Measurements from ENCODE around the gene ARHGAP10. TPM values are rescaled to one million over a fixed set of nuclear protein-coding genes. Genes with fewer than 3 reads are reported as not detected.
"Not testable (repeated sequence)": the region's sequence is repeated elsewhere in the genome, so short reads cannot be mapped to it uniquely, and the experiment has no call there.

Gene ARHGAP10
- total RNA-seq, 1 donor from 2014 or later: 64.0 TPM

- intact Hi-C loops (cut with DNase I): no loop called here
- DNase-seq: no peak
- no peak for ATAC-seq (ENCODE audit: poor library complexity)
Observed at GRCh38 chr4:148076964-148077363, 345.1 kb downstream of the ARHGAP10 start.

GRCh38 chr4:148077581-148077980, 345.7 kb downstream of the ARHGAP10 start:
- DNase-seq (no peak), ATAC-seq (ENCODE audit: poor library complexity) (no peak)
- intact Hi-C loops (cut with DNase I): no loop called here

GRCh38 chr4:148078061-148078460, 346.2 kb downstream of the ARHGAP10 start:
- DNase-seq (no peak), ATAC-seq (ENCODE audit: poor library complexity) (peak; percentile 14)
- intact Hi-C loops (cut with DNase I): no loop called here

DNA sequence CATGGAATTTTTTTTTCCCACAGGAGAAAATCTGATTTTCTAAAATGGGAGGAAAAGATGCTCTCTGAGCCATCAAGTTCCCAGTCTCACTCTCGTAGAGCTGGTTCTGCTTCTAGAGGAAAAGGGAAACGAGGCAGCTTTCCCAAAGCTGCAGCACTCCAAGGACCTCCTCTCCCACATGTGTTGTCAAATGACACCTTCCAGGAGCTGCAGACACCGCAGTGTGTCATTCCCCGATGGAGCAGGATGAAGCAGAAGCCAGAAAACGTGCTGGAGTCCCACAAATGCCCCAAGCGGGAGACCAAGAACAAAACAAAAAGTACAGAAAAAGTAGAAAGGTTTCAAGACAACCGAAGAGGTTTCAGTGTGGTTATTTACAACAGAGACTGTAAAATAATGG, 348.1 kb downstream of the ARHGAP10 start:
- ATAC-seq (ENCODE audit: poor library complexity) (no peak), DNase-seq (no peak)
- intact Hi-C loops (cut with DNase I): no loop called here

DNA sequence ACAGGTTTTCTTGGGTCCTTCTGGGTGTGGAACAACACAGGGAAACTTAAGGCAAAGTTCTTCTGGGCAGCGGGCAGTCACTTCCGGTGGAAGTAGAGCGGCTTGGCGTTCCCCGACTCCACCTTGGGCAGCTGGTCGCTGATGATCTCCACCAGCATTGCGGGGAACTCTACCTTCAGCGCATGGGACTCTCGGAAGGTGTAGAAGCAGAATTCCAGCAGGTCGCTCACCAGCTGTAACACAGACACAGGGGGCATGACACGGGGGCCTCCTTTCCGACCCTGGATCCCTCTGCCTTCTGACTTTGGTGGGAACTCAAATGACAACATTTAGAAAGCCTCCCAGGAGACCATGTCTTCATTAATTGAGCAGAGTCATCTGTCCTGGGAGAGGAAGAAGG, 349.4 kb downstream of the ARHGAP10 start:
- no peak for DNase-seq
- intact Hi-C loops (cut with DNase I): no loop called here
- ATAC-seq (ENCODE audit: poor library complexity): no peak

DNA sequence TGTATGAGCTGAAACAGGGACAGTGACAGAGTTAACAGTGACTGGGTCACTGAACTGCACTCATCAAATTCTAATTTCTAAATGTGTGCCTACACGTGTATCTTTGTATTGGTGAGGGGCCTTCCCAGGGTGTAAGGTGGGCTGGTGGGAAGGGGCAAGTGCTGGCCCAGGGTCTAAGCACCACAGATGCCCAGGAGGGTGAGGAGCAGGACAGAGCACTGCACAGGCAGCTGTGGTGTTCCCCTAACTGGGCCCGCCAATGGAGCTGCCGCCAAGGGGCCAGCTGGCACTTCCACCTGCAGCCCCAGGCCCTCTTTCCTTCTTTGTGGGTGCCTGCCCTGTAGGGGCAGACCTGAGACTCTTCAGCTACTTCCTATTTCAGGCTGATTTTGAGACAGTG, 349.9 kb downstream of the ARHGAP10 start:
- no peak for DNase-seq
- intact Hi-C loops (cut with DNase I): no loop called here
- no peak for ATAC-seq (ENCODE audit: poor library complexity)

DNA sequence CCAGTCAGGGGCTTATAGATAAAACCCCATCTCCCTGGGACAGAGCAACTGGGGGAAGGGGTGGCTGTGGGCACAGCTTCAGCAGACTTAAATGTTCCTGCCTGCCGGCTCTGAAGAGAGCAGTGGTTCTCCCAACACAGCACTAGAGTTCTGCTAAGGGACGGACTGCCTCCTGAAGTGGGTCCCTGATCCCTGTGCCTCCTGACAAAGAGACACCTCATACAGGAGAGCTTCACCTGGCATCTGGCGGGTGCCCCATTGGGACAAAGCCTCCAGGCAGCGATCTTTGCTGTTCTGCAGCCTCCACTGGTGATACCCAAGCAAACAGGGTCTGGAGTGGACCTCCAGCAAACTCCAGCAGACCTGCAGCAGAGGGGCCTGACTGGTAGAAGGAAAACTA, 351.2 kb downstream of the ARHGAP10 start:
- DNase-seq; intact Hi-C loops (cut with DNase I); ATAC-seq (ENCODE audit: poor library complexity): not testable (repeated sequence)

- DNase-seq (peak; percentile 34), ATAC-seq (ENCODE audit: poor library complexity) (no peak)
- intact Hi-C loops (cut with DNase I): no loop called here
Observed at GRCh38 chr4:148089624-148090023, 357.7 kb downstream of the ARHGAP10 start.

DNA sequence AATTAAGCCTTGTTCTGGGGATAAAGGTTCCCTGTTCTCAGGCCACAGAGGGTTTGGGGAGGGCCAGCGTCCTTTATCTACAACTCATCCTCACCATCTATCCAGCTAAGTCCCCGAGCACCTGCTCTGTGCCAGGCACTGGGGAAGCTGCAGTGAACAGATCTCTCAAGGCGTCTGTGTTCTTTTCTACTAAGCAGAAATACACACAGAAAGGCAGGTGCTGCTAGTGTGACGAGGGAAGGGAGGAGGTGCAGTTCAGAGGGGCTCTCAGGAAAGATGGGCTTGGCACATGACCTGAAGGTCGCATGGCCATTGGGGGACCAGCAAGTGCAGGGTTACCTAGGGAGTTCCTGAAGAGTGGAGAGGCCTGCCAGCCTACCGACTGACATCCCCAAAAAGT, 358.1 kb downstream of the ARHGAP10 start:
- intact Hi-C loops (cut with DNase I): no loop called here
- no peak for ATAC-seq (ENCODE audit: poor library complexity)
- peak; percentile 24 for DNase-seq

DNA sequence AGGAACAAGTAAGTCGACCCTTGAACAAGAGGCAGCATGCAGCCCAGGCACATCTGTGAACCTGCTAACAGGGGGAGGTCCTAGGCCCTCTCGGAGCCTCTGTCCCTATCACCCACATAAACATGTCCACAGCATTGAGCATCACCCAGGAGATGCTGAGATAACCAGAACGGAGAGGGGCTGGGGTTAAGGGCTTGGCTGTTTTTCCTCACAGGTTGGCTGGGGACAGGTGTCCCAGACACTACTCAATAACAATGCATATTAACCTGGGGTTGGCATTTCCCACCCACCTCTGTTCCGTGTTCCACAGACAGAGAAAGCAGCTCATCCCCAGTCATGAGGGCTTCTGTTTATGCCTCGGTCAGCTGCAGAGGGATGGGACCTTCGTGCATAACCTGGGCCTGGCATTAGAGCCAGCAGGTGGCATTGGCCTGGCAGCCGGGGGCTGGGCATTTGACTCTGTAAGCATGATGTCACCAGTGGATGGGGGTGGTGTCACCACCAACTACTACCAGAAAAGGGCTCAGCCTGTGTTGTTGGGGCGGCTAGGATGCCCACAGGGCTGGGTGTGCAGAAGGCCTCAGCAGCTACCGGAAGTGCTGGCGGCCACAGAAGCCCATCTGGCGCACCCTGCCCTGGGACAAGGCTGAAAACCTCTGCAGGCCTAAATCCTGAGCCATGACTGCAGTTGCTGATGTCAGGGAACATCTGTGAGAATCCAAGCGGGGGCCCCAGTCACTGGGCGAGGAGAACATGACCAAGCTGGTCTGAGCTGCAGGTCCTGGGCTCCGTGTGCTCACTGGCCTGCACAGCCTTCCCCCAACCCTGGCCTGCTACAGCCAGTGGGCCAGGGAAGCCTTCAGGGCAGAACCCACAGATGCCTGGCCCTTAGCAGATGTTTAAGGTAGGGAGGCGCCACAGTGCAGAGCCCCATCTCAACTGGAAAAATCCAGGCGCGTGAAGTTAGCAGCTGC, 358.9 kb downstream of the ARHGAP10 start:
- intact Hi-C loops (cut with DNase I): no loop called here
- peak; percentile 20 for DNase-seq
- ATAC-seq (ENCODE audit: poor library complexity): no peak

GRCh38 chr4:148091896-148092295, 360.0 kb downstream of the ARHGAP10 start:
- ATAC-seq (ENCODE audit: poor library complexity) (no peak), DNase-seq (no peak)
- intact Hi-C loops (cut with DNase I): no loop called here

GRCh38 chr4:148092316-148093014, 360.6 kb downstream of the ARHGAP10 start:
- intact Hi-C loops (cut with DNase I): no loop called here
- ATAC-seq (ENCODE audit: poor library complexity): no peak

DNA sequence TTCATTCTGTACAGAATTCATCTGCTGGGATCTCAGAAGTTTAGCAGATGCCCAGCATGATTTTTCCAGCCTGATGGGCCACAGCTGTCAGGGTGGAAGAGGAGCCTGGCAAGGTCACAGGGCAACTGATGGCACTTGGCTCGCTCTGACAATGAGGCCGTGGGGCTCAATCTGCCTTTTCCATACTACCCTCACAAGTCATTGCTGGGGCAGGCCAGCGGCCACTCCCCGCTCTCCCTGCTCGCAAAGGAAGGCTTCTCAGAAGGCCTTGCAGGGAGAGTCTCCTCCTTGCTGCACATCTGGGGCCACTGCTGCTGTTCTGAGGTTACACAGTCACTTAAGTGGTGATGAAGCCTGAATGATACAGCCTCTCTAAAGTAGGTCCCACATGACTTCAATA, 361.2 kb downstream of the ARHGAP10 start:
- intact Hi-C loops (cut with DNase I): no loop called here
- ATAC-seq (ENCODE audit: poor library complexity): no peak
- DNase-seq: no peak

More at GRCh38 chr4:148092316-148093014, 360.6 kb downstream of the ARHGAP10 start:
- DNase-seq: no peak

DNA sequence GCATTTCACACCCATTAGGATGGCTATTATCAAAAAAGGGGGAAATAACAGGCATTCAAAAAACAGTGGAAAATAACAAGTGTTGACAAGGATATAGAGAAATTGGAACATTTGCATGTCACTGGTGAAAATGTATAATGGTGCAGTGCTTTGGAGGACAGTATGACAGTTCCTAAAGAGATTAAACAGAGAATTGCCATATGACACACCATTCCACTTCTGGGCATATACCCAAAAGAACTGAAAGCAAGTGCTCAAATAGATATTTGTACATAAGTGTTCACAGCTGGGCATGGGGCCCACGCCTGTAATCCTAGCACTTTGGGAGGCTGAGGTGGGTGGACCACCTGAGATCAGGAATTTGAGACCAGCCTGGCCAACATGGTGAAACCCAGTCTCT, 362.3 kb downstream of the ARHGAP10 start:
- no peak for DNase-seq
- intact Hi-C loops (cut with DNase I): no loop called here
- ATAC-seq (ENCODE audit: poor library complexity): peak; percentile 66

- no peak for DNase-seq
- intact Hi-C loops (cut with DNase I): no loop called here
- peak; percentile 45 for ATAC-seq (ENCODE audit: poor library complexity)
Observed at GRCh38 chr4:148095346-148095923, 363.5 kb downstream of the ARHGAP10 start.

- DNase-seq: no peak
- ATAC-seq (ENCODE audit: poor library complexity): no peak
- intact Hi-C loops (cut with DNase I): no loop called here
Observed at GRCh38 chr4:148097801-148098200, 365.9 kb downstream of the ARHGAP10 start.

GRCh38 chr4:148101235-148101634, 369.3 kb downstream of the ARHGAP10 start:
- ATAC-seq (ENCODE audit: poor library complexity) (no peak), DNase-seq (no peak)
- intact Hi-C loops (cut with DNase I): no loop called here

DNA sequence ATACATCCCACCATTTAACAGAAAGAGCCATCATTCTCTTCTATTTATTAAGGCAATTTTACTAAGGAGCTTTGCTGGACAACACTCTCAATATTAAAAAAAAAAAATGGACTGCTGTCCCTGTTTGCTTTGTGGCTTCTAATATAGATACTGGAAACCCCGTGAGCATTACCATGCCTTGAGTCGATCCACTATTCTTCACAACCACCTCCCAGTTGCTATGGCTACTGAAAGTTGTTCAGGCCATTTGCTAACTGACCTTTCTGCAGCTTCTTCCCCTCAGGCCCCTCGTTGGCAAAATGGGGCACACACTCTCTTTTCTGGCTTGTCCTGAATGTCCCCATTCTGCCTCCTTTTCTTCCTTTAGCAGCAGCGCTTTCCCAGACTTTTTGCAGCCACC, 369.9 kb downstream of the ARHGAP10 start:
- DNase-seq: no peak
- intact Hi-C loops (cut with DNase I): no loop called here
- no peak for ATAC-seq (ENCODE audit: poor library complexity)

DNA sequence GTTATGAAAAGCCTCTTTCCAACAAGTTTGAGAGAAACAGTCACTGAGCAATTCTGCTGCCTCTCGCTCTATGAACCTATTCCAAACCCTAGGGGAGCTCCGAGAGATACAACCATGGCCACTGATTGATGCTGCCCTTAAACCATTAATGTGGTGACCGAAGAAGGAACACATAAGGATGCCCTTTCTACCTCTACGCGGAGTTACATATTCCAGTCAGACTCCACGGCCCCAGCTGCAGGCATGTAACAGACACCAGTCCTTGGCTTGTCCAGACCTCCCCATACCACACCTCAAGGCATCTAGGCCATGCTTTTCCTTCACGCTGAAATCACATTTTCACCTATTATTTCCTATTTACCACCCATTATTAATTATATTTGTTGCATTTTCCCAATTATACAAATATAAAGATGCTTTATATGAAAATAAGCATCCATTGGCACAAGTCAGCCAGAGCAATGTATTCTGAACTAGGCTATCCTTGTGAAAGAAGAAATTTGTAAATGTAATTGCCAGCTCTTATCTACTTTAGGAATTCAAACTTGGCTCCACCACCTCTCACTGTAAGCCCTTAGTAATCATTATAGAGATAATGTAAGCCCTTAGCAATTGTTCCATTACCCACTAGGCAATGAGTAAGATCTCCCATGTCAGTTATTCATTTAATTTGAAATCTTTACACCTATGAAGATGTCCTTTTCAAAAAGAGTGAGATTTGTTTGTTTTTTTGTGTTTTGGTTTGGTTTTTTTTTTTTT, 371.9 kb downstream of the ARHGAP10 start:
- intact Hi-C loops (cut with DNase I): no loop called here
- peak; percentile 83 for ATAC-seq (ENCODE audit: poor library complexity)
- DNase-seq: no peak

Data from Right ventricle myocardium superior (tissue), 1 donor.